ENCODE measurements around the gene RAB3B.

GRCh38 chr1:51867479-51868232, 122.8 kb downstream of the RAB3B start:
- no peak for TF ChIP-seq CTCF (IDR thresholded peaks at IDR 0.05)
- no peak for TF ChIP-seq POLR2A (IDR thresholded peaks at IDR 0.05)
